Nephron progenitor cell (in vitro differentiated cells): ENCODE data around the gene KCNK16.

Source experiments
- DNase-seq: peaks from one replicate; pipeline ENCODE4 v3.0.0; 2021
- H3K27ac Mint-ChIP-seq: 2 replicates; pipeline ENCODE4 v1.8.0; 2021; ENCODE audit warnings: mild to moderate bottlenecking, moderate library complexity, mixed read lengths
- H3K27me3 Mint-ChIP-seq: 2 replicates; pipeline ENCODE4 v1.8.0; 2021; ENCODE audit warnings: mild to moderate bottlenecking, low read depth, mixed read lengths; ENCODE audit not compliant: poor library complexity
- H3K36me3 Mint-ChIP-seq: 2 replicates; pipeline ENCODE4 v1.8.0; 2021; ENCODE audit warnings: low read depth, mixed read lengths
- H3K4me1 Mint-ChIP-seq: 2 replicates; pipeline ENCODE4 v1.8.0; 2021; ENCODE audit warnings: mixed read lengths
- H3K4me3 Mint-ChIP-seq: 2 replicates; pipeline ENCODE4 v1.8.0; 2021; ENCODE audit warnings: mild to moderate bottlenecking, moderate library complexity, mixed read lengths
- H3K9me3 Mint-ChIP-seq: 2 replicates; pipeline ENCODE4 v1.8.0; 2021; ENCODE audit warnings: mild to moderate bottlenecking, moderate library complexity, mixed read lengths
- CTCF ChIP-seq: fragments of 200-600 bp; sonication (generic); IDR thresholded peaks from 2 replicates; pipeline ENCODE4 v1.5.0; 2021; ENCODE audit warnings: antibody characterized with exemption

Gene KCNK16

GRCh38 chr6:39347206-39347605 lies 24.7 kb upstream of the KCNK16 start:
- no peak for DNase-seq
- Mint-ChIP-seq H3K36me3 (no peaks in the 10 kb centered on the region), H3K4me1 (peaks cover 21% of the 10 kb centered on the region), H3K27ac (no peak overlapping the region), H3K9me3 (no peaks in the 10 kb centered on the region), H3K27me3 (peaks cover 9% of the 10 kb centered on the region), H3K4me3 (no peak overlapping the region)
- no peak for TF ChIP-seq CTCF

- Mint-ChIP-seq H3K9me3 (no peaks in the 10 kb centered on the region), H3K36me3 (no peaks in the 10 kb centered on the region), H3K27me3 (peaks cover 9% of the 10 kb centered on the region), H3K4me1 (peaks cover 21% of the 10 kb centered on the region), H3K27ac (peak overlapping the region; percentile 30), H3K4me3 (no peak overlapping the region)
- DNase-seq = no peak
- no peak for TF ChIP-seq CTCF
Observed at GRCh38 chr6:39344821-39345280, 22.3 kb upstream of the KCNK16 start.

- Mint-ChIP-seq H3K27ac (peak overlapping the region; percentile 78), H3K9me3 (no peaks in the 10 kb centered on the region), H3K27me3 (peaks cover 9% of the 10 kb centered on the region), H3K4me1 (peaks cover 22% of the 10 kb centered on the region), H3K36me3 (no peaks in the 10 kb centered on the region), H3K4me3 (no peak overlapping the region)
- DNase-seq = no peak
- no peak for TF ChIP-seq CTCF
Observed at GRCh38 chr6:39343396-39343870, 20.9 kb upstream of the KCNK16 start.

GRCh38 chr6:39342692-39343395 lies 20.3 kb upstream of the KCNK16 start:
- Mint-ChIP-seq H3K36me3 (no peaks in the 10 kb centered on the region), H3K27me3 (peaks cover 7% of the 10 kb centered on the region), H3K4me1 (peaks cover 25% of the 10 kb centered on the region), H3K9me3 (no peaks in the 10 kb centered on the region), H3K27ac (peak overlapping the region; percentile 78), H3K4me3 (no peak overlapping the region)
- DNase-seq = no peak
- TF ChIP-seq CTCF = no peak

DNA sequence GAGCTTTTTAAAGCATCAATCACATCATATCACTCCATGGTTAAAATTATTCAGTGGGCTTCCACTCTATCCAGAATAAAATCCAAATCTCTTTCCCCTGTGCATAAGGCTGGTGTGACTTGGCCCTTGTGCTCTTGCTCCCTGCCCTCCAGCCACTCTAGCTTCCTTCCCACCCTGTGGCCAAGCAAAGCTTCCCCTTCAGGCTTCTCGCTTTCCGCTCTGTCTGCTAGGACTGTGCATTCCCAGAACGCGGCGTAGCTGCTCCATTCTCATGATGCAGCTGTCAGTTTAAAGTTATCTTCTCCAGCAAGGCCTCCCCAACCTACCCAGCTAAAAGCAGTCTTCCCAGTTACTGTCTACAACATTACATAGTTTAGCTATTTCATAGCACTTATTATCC lies 19.4 kb upstream of the KCNK16 start:
- no peaks in the 10 kb centered on the region for H3K9me3 Mint-ChIP-seq
- H3K27ac Mint-ChIP-seq = no peak overlapping the region
- TF ChIP-seq CTCF = no peak
- peaks cover 8% of the 10 kb centered on the region for H3K27me3 Mint-ChIP-seq
- no peak overlapping the region for H3K4me3 Mint-ChIP-seq
- DNase-seq = no peak
- H3K36me3 Mint-ChIP-seq = no peaks in the 10 kb centered on the region
- peaks cover 27% of the 10 kb centered on the region for H3K4me1 Mint-ChIP-seq

DNA sequence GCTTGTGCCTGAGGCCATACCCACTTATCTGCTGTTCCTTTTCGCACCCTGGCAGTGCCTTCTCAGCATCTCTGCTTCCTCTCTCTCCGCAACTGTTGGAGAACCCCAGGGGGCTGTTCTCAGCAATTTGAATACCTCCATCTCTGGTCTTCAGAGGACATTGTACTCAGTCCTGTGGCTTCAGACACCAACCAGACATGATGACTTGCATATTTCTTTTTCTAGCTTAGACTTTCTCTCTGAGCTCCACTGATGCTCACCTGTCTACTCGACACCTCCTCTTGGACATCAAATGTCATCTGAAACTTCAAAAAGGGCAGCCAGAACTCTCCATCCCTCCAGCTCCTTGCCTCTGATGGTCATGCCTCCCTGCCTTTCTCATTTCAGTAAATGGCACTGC lies 18.9 kb upstream of the KCNK16 start:
- no peaks in the 10 kb centered on the region for H3K9me3 Mint-ChIP-seq
- no peak overlapping the region for H3K4me3 Mint-ChIP-seq
- no peak for DNase-seq
- peaks cover 33% of the 10 kb centered on the region for H3K4me1 Mint-ChIP-seq
- H3K36me3 Mint-ChIP-seq = no peaks in the 10 kb centered on the region
- no peak for TF ChIP-seq CTCF
- H3K27ac Mint-ChIP-seq = no peak overlapping the region
- peaks cover 10% of the 10 kb centered on the region for H3K27me3 Mint-ChIP-seq
